ENCODE results near the gene CDKN3.

DNA sequence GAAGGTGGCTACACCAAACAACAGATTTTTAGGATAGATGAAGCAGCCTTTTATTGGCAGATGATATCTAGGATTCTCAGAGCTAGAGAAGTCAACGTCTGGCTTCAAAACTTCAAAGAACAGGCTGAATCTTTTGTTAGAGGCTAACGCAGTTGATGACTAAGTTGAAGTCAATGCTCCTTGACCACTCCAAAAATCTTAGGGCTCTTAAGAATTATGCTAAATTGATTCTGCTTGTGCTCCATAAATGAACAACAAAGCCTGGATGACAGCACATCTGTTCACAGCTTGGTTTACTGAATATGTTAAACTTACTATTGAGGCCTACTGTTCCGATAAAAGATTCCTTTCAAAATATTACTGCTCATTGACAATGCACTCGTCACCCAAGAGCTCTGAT lies 13.0 kb upstream of the CDKN3 start:
- TF ChIP-seq POLR2AphosphoS5 (IDR thresholded peaks at IDR 0.05; ENCODE audit: borderline replicate concordance, low read depth, low read length), result no peak
- no peak for TF ChIP-seq EZH2 (IDR thresholded peaks at IDR 0.05)
- TF ChIP-seq FOXP2 (optimal IDR thresholded peaks at IDR 0.05; ENCODE audit: control extremely low read depth, extremely low read length, insufficient read depth), result no peak

Measured in SK-N-MC (cell line).